Mesenchymal stem cell (in vitro differentiated cells and primary cell): ENCODE data around the gene CHRDL2.

Source experiments
- DNase-seq: peaks from one replicate; pipeline ENCODE4 v3.0.0-alpha.2; 2013
- H2AFZ ChIP-seq: one replicate; pipeline ENCODE4 v1.6.1; 2013; ENCODE audit warnings: low read depth, mild to moderate bottlenecking, control low read depth, inconsistent platforms, low read length, moderate library complexity
- H2AK5ac ChIP-seq: 2 replicates; pipeline ENCODE4 v1.6.1; 2013; ENCODE audit warnings: low read length, moderate library complexity, mild to moderate bottlenecking, inconsistent platforms; ENCODE audit not compliant: severe bottlenecking
- H2BK120ac ChIP-seq: one replicate; pipeline ENCODE4 v1.6.1; 2013; ENCODE audit warnings: low read depth, mild to moderate bottlenecking, inconsistent platforms, low read length, moderate library complexity
- H2BK12ac ChIP-seq, 2 experiments: one replicate each; pipeline ENCODE4 v1.6.1; 2013; ENCODE audit warnings: inconsistent platforms in 2 of 2, low read length in 2 of 2, mild to moderate bottlenecking in 2 of 2, moderate library complexity in 2 of 2, control low read depth in 1 of 2
- H2BK15ac ChIP-seq: one replicate; pipeline ENCODE4 v1.6.1; 2013; ENCODE audit warnings: mild to moderate bottlenecking, low read depth, inconsistent platforms; ENCODE audit not compliant: poor library complexity, severe bottlenecking
- H2BK5ac ChIP-seq: 2 replicates; pipeline ENCODE4 v1.6.1; 2013; ENCODE audit warnings: low read depth, mild to moderate bottlenecking, low read length, control low read depth, inconsistent platforms; ENCODE audit not compliant: poor library complexity, severe bottlenecking
- H3K14ac ChIP-seq, 2 experiments: one replicate each; pipeline ENCODE4 v1.6.1; 2013; ENCODE audit warnings: inconsistent platforms in 2 of 2, low read length in 2 of 2, control low read depth in 1 of 2, mild to moderate bottlenecking in 1 of 2, moderate library complexity in 1 of 2
- H3K18ac ChIP-seq, 2 experiments: one replicate each; pipeline ENCODE4 v1.6.1; 2013; ENCODE audit warnings: inconsistent platforms in 2 of 2, low read length in 2 of 2, control low read depth in 1 of 2, low read depth in 1 of 2, mild to moderate bottlenecking in 1 of 2
- H3K23ac ChIP-seq, 2 experiments: one replicate each; pipeline ENCODE4 v1.6.1; 2013; ENCODE audit warnings: inconsistent platforms in 2 of 2, low read length in 2 of 2, mild to moderate bottlenecking in 2 of 2, moderate library complexity in 2 of 2, control low read depth in 1 of 2
- H3K27ac ChIP-seq: 2 replicates; pipeline ENCODE4 v1.5.1; 2013; ENCODE audit warnings: mild to moderate bottlenecking, moderate library complexity, low read length, control low read depth, inconsistent platforms; ENCODE audit not compliant: poor library complexity, severe bottlenecking
- H3K27me3 ChIP-seq, 2 experiments: 2 replicates each; pipeline versions ENCODE4 v1.6.1 to v1.7.0; 2013; ENCODE audit warnings: low read length in 2 of 2, mild to moderate bottlenecking in 2 of 2, moderate library complexity in 2 of 2, control low read depth in 1 of 2, inconsistent platforms in 1 of 2; ENCODE audit not compliant: control insufficient read depth in 1 of 2, insufficient read depth in 1 of 2
- H3K36me3 ChIP-seq, 2 experiments: 2 replicates each; pipeline versions ENCODE4 v1.6.1 to v1.7.0; 2013; ENCODE audit warnings: low read length in 2 of 2, control low read depth in 1 of 2, inconsistent platforms in 1 of 2, low read depth in 1 of 2, mild to moderate bottlenecking in 1 of 2; ENCODE audit not compliant: insufficient read depth in 2 of 2, control insufficient read depth in 1 of 2
- H3K4ac ChIP-seq, 2 experiments: one replicate each; pipeline ENCODE4 v1.6.1; 2013; ENCODE audit warnings: inconsistent platforms in 2 of 2, low read length in 2 of 2, mild to moderate bottlenecking in 2 of 2, moderate library complexity in 2 of 2, control low read depth in 1 of 2, low read depth in 1 of 2
- H3K4me1 ChIP-seq: 2 replicates; pipeline ENCODE4 v1.6.1; 2013; ENCODE audit warnings: low read depth, low read length, control low read depth; ENCODE audit not compliant: control insufficient read depth, insufficient read depth
- H3K4me2 ChIP-seq: 2 replicates; pipeline ENCODE4 v1.6.1; 2013; ENCODE audit warnings: low read length, mild to moderate bottlenecking, inconsistent platforms; ENCODE audit not compliant: poor library complexity, severe bottlenecking
- H3K4me3 ChIP-seq, 2 experiments: 2 replicates each; pipeline versions ENCODE4 v1.5.1 to v1.7.0; 2013; ENCODE audit warnings: low read length in 2 of 2, mild to moderate bottlenecking in 2 of 2, control low read depth in 1 of 2, low read depth in 1 of 2; ENCODE audit not compliant: insufficient read depth in 1 of 2
- H3K79me1 ChIP-seq: replicated peaks from 2 replicates; pipeline ENCODE4 v1.6.1; 2013; ENCODE audit warnings: mild to moderate bottlenecking, control low read depth, low read length, inconsistent platforms; ENCODE audit not compliant: poor library complexity, severe bottlenecking
- H3K9ac ChIP-seq: 2 replicates; pipeline ENCODE4 v1.7.0; 2013; ENCODE audit warnings: mild to moderate bottlenecking, low read length, moderate library complexity
- H3K9me3 ChIP-seq: 2 replicates; pipeline ENCODE4 v1.7.0; 2013; ENCODE audit warnings: mild to moderate bottlenecking, low read length; ENCODE audit not compliant: control insufficient read depth
- H4K8ac ChIP-seq: one replicate; pipeline ENCODE4 v1.6.1; 2013; ENCODE audit warnings: inconsistent platforms, mild to moderate bottlenecking, low read length, moderate library complexity
- H4K91ac ChIP-seq: one replicate; pipeline ENCODE4 v1.6.1; 2013; ENCODE audit warnings: mild to moderate bottlenecking, low read length, inconsistent platforms
- WGBS: methylation state at CpG from one replicate; pipeline ENCODE4 v1.1.7; 2013; ENCODE audit warnings: mixed read lengths; 5-methylcytosine and 5-hydroxymethylcytosine counted together

The CHRDL2 gene

DNA sequence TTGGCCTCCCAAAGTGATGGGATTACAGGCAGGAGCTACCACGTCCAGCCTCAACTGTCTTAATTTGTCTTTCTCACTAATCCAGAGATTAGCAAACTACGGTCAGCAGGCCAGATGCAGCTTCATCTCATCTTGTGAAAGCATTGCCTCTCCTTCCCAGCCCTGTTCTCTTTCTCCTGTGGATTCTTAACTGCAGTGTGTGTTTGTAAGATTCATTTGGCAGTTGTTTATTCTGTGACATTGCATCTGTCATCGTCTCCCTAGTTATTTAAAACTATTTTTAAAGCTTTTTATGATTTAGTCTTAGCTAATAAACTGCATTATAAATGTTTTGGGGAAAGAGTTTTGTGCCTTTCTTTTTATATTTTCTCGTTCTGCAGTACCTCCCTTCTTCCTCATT is 46.7 kb upstream of the CHRDL2 start:
- no peak overlapping the region for H2AFZ ChIP-seq
- H4K8ac ChIP-seq, result peak overlapping the region; percentile 28
- H3K14ac ChIP-seq, result peak overlapping the region in 1 of 2 experiments; percentile 36
- H3K27ac ChIP-seq, result no peak overlapping the region
- no peaks in the 10 kb centered on the region for H3K27me3 ChIP-seq
- no peaks in the 10 kb centered on the region for H3K9me3 ChIP-seq
- no peak overlapping the region for H2AK5ac ChIP-seq
- H3K4me2 ChIP-seq, result no peak overlapping the region
- H3K79me1 ChIP-seq, result peaks cover 25% of the 10 kb centered on the region
- H3K4me3 ChIP-seq, result no peak overlapping the region
- peaks cover 3% of the 10 kb centered on the region for H3K4me1 ChIP-seq
- no peak overlapping the region for H3K23ac ChIP-seq
- 80% methylated on average over 3 of the region's 4 CpGs for whole genome bisulfite sequencing
- H3K18ac ChIP-seq, result peak overlapping the region in 1 of 2 experiments; percentile 16
- H2BK5ac ChIP-seq, result no peak overlapping the region
- H3K9ac ChIP-seq, result no peak overlapping the region
- H3K4ac ChIP-seq, result no peak overlapping the region
- DNase-seq, result peak; percentile 14
- H3K36me3 ChIP-seq, result no peaks in the 10 kb centered on the region
- H2BK120ac ChIP-seq, result no peak overlapping the region
- H2BK12ac ChIP-seq, result no peak overlapping the region
- no peak overlapping the region for H2BK15ac ChIP-seq
- H4K91ac ChIP-seq, result no peak overlapping the region

GRCh38 chr11:74777038-74777437 is 45.8 kb upstream of the CHRDL2 start:
- H3K23ac ChIP-seq, result no peak overlapping the region
- H3K14ac ChIP-seq, result no peak overlapping the region
- no peaks in the 10 kb centered on the region for H3K36me3 ChIP-seq
- H3K27ac ChIP-seq, result no peak overlapping the region
- no peak overlapping the region for H2BK15ac ChIP-seq
- H3K9ac ChIP-seq, result no peak overlapping the region
- no peak overlapping the region for H2BK12ac ChIP-seq
- H2BK5ac ChIP-seq, result no peak overlapping the region
- no peak for DNase-seq
- peaks cover 3% of the 10 kb centered on the region for H3K4me1 ChIP-seq
- H2AFZ ChIP-seq, result no peak overlapping the region
- peaks cover 23% of the 10 kb centered on the region for H3K79me1 ChIP-seq
- no peak overlapping the region for H3K18ac ChIP-seq
- no peaks in the 10 kb centered on the region for H3K9me3 ChIP-seq
- no peak overlapping the region for H4K91ac ChIP-seq
- no peak overlapping the region for H2BK120ac ChIP-seq
- no peak overlapping the region for H3K4ac ChIP-seq
- H4K8ac ChIP-seq, result no peak overlapping the region
- no peak overlapping the region for H2AK5ac ChIP-seq
- no peak overlapping the region for H3K4me3 ChIP-seq
- no peaks in the 10 kb centered on the region for H3K27me3 ChIP-seq
- no peak overlapping the region for H3K4me2 ChIP-seq

DNA sequence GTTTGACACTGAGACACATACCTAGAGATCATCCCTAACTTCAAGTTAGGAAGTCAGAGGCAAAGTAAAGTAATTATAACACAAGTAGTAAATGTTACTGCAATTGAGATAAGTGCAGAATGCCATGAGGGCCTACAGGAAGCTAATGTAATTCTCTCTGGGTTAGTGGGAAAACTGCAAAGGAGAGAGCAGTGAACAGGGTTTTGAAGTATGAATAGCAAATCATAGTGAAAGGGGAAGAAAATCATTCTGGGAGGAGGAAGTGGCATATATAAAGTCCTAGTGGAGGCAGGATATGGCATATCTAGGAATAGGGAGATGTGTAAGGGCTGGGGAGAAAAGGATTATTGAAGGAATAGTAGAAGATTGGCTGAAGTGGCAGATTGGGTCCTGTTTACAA is 45.3 kb upstream of the CHRDL2 start:
- Histone ChIP-seq H3K79me1 (peaks cover 22% of the 10 kb centered on the region), H4K8ac (no peak overlapping the region), H2BK5ac (no peak overlapping the region), H3K9me3 (no peaks in the 10 kb centered on the region), H2AFZ (no peak overlapping the region), H3K18ac (no peak overlapping the region), H3K27me3 (no peaks in the 10 kb centered on the region), H2AK5ac (no peak overlapping the region), H3K14ac (no peak overlapping the region), H3K4ac (no peak overlapping the region), H2BK15ac (no peak overlapping the region), H3K9ac (no peak overlapping the region), H3K4me2 (no peak overlapping the region), H3K27ac (no peak overlapping the region), H3K4me3 (no peak overlapping the region), H3K4me1 (peaks cover 3% of the 10 kb centered on the region), H2BK120ac (no peak overlapping the region), H4K91ac (no peak overlapping the region), H3K23ac (no peak overlapping the region), H2BK12ac (no peak overlapping the region), H3K36me3 (no peaks in the 10 kb centered on the region)
- DNase-seq, result no peak

GRCh38 chr11:74775762-74776161 is 44.5 kb upstream of the CHRDL2 start:
- H4K8ac ChIP-seq, result no peak overlapping the region
- no peak overlapping the region for H3K4ac ChIP-seq
- no peak overlapping the region for H2AFZ ChIP-seq
- no peak overlapping the region for H3K14ac ChIP-seq
- H4K91ac ChIP-seq, result no peak overlapping the region
- no peak overlapping the region for H2BK120ac ChIP-seq
- H3K9me3 ChIP-seq, result no peaks in the 10 kb centered on the region
- no peak overlapping the region for H3K4me3 ChIP-seq
- no CpG with 5 or more reads among the region's 1 CpG for WGBS
- no peaks in the 10 kb centered on the region for H3K36me3 ChIP-seq
- no peak overlapping the region for H2AK5ac ChIP-seq
- H3K4me1 ChIP-seq, result peaks cover 3% of the 10 kb centered on the region
- no peak overlapping the region for H3K23ac ChIP-seq
- no peak overlapping the region for H2BK5ac ChIP-seq
- H2BK15ac ChIP-seq, result no peak overlapping the region
- H3K18ac ChIP-seq, result no peak overlapping the region
- no peak for DNase-seq
- no peak overlapping the region for H3K4me2 ChIP-seq
- no peak overlapping the region for H3K27ac ChIP-seq
- H3K79me1 ChIP-seq, result peaks cover 20% of the 10 kb centered on the region
- H2BK12ac ChIP-seq, result no peak overlapping the region
- no peaks in the 10 kb centered on the region for H3K27me3 ChIP-seq
- no peak overlapping the region for H3K9ac ChIP-seq
